ES-I3 (cell line): ENCODE data around the gene SMYD2.

ENCODE experiments used
- H3K36me3 ChIP-seq: 2 replicates; pipeline ENCODE4 v1.6.1; 2013; ENCODE audit warnings: mild to moderate bottlenecking, low read length, control low read depth, moderate library complexity; ENCODE audit not compliant: insufficient read depth
- H3K4me1 ChIP-seq: 2 replicates; pipeline ENCODE4 v1.6.1; 2013; ENCODE audit warnings: mild to moderate bottlenecking, control low read depth, low read length; ENCODE audit not compliant: insufficient read depth
- H3K9ac ChIP-seq: 2 replicates; pipeline ENCODE4 v1.6.1; 2013; ENCODE audit warnings: low read depth, mild to moderate bottlenecking, low read length, moderate library complexity
- H3K9me3 ChIP-seq: 2 replicates; pipeline ENCODE4 v1.6.1; 2013; ENCODE audit warnings: mild to moderate bottlenecking, low read length, moderate library complexity; ENCODE audit not compliant: control insufficient read depth, insufficient read depth

The SMYD2 gene

GRCh38 chr1:214324896-214325800 is 44.2 kb downstream of the SMYD2 start:
- H3K9me3 ChIP-seq, result no peaks in the 10 kb centered on the region
- H3K4me1 ChIP-seq, result peaks cover 8% of the 10 kb centered on the region; the same call in 1 of the 2 replicates
- H3K36me3 ChIP-seq, result no peaks in the 10 kb centered on the region; the same call in 1 of the 2 replicates
- no peak overlapping the region for H3K9ac ChIP-seq

GRCh38 chr1:214326406-214326805 is 45.4 kb downstream of the SMYD2 start:
- Histone ChIP-seq H3K36me3 (no peaks in the 10 kb centered on the region; the same call in 1 of the 2 replicates), H3K9ac (no peak overlapping the region), H3K4me1 (peaks cover 7% of the 10 kb centered on the region; the same call in 1 of the 2 replicates), H3K9me3 (no peaks in the 10 kb centered on the region)

DNA sequence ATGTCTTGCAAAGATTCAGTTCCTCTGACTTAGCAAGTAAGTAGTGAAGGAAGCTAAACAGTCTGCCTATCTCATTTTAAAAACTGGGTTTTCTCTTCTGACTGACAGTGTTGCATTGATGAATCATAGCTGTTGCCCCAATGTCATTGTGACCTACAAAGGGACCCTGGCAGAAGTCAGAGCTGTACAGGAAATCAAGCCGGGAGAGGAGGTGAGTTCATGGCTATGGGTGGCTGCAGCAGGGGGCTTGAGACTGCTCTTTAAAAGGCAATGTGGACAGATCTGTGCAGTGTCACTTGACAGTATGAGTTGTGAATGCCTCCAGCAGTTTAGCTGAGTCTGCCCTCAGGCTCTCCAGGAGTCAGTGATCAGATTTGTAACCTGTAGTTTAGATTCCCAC is 46.6 kb downstream of the SMYD2 start:
- Histone ChIP-seq H3K36me3 (no peaks in the 10 kb centered on the region; the same call in 1 of the 2 replicates), H3K4me1 (no peaks in the 10 kb centered on the region; the same call in 1 of the 2 replicates), H3K9ac (no peak overlapping the region), H3K9me3 (no peaks in the 10 kb centered on the region)

- Histone ChIP-seq H3K36me3 (no peaks in the 10 kb centered on the region), H3K4me1 (peaks cover 5% of the 10 kb centered on the region), H3K9me3 (no peaks in the 10 kb centered on the region), H3K9ac (no peak overlapping the region)
These were observed 48.0 kb downstream of the SMYD2 start for GRCh38 chr1:214328770-214329469.

DNA sequence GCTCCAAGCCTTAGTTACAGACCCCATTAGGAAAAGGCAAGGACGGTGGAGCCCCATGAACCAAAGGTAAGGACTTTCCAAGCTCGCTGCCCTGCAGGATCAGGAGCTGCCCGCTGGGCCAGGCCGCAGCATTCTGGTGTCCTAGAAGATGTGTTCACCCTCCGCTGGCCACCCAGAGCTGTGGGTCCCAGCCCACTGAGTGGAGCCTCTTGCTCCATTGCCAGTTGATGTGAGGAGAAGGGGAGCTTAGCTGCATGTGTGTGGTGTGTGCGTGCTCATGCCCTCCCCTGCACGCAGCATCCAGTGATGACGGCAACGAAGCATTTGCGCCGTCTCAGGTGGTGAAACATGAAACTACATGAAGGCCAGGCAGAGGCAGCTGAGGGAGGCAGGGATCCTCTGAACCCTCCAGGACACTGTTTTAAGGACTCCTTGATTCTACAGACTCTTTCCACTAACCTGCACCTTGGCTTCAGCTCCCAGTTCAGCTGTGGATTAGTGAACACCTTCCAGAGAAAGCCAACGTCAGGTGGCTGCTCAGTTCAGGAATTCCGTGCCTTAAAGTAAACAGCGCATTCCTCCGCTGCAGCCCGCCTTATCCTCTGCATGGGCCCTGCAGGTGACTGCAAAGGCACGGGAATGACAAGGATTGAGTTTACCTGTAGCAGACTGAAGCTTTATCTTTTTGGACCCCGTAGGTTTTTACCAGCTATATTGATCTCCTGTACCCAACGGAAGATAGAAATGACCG is 48.7 kb downstream of the SMYD2 start:
- Histone ChIP-seq H3K4me1 (peaks cover 10% of the 10 kb centered on the region), H3K36me3 (no peaks in the 10 kb centered on the region), H3K9me3 (no peaks in the 10 kb centered on the region), H3K9ac (no peak overlapping the region)

GRCh38 chr1:214330222-214330621 is 49.3 kb downstream of the SMYD2 start:
- no peak overlapping the region for H3K9ac ChIP-seq
- H3K36me3 ChIP-seq, result no peaks in the 10 kb centered on the region
- peaks cover 10% of the 10 kb centered on the region for H3K4me1 ChIP-seq
- H3K9me3 ChIP-seq, result no peaks in the 10 kb centered on the region

- no peaks in the 10 kb centered on the region for H3K9me3 ChIP-seq
- peaks cover 10% of the 10 kb centered on the region for H3K4me1 ChIP-seq
- H3K36me3 ChIP-seq, result no peaks in the 10 kb centered on the region
- H3K9ac ChIP-seq, result no peak overlapping the region
These were observed 49.8 kb downstream of the SMYD2 start for GRCh38 chr1:214330715-214331114.

DNA sequence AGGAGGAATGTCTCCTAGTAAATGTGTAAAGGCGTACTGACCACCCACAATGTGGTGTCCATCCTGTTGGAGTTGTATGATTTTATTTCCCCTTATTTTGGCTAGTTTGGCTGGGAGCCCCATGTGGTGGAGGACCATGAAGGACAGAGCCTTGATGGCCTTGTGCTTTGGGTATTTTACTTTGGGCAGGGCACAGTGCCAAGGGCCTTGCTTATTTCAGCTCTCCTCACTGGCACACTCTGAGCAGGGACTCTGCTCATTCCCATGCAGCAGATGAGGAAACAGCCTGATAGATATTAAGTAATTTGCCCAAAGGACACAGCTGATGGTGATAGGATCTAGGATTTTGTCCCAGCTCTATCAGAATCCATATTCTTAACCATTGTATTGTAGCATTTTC is 50.2 kb downstream of the SMYD2 start:
- Histone ChIP-seq H3K36me3 (no peaks in the 10 kb centered on the region), H3K9me3 (no peaks in the 10 kb centered on the region), H3K4me1 (peaks cover 10% of the 10 kb centered on the region), H3K9ac (no peak overlapping the region)

GRCh38 chr1:214331827-214332423 is 51.0 kb downstream of the SMYD2 start:
- H3K9ac ChIP-seq, result no peak overlapping the region
- H3K4me1 ChIP-seq, result peaks cover 10% of the 10 kb centered on the region; the same call in 1 of the 2 replicates
- no peaks in the 10 kb centered on the region for H3K9me3 ChIP-seq
- H3K36me3 ChIP-seq, result no peaks in the 10 kb centered on the region

- H3K9me3 ChIP-seq, result no peaks in the 10 kb centered on the region
- peaks cover 14% of the 10 kb centered on the region for H3K4me1 ChIP-seq
- no peaks in the 10 kb centered on the region for H3K36me3 ChIP-seq
- H3K9ac ChIP-seq, result no peak overlapping the region
These were observed 52.2 kb downstream of the SMYD2 start for GRCh38 chr1:214332946-214333798.

GRCh38 chr1:214335567-214335966 is 54.6 kb downstream of the SMYD2 start:
- H3K9me3 ChIP-seq, result no peaks in the 10 kb centered on the region
- no peak overlapping the region for H3K9ac ChIP-seq
- H3K4me1 ChIP-seq, result peaks cover 14% of the 10 kb centered on the region
- no peaks in the 10 kb centered on the region for H3K36me3 ChIP-seq

DNA sequence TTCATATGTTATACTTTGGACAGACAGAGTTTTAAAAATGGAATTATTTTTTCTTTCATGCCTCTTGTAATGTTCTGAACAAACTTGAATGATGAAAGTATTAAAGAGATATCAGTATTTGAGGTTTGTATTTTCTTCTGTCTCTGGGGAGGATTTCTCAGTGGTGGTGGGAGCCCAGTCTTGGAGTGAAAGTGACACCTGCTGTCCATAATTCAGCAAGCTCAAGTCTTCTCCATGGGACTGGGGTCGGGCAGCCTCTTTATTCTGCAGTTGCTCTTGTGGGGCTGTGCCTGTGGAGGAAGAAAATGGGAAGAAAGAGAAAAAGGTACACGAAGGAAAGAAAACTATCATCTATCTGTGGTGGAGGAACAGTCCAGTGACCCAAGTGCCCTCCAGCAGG is 56.1 kb downstream of the SMYD2 start:
- no peaks in the 10 kb centered on the region for H3K36me3 ChIP-seq
- peaks cover 14% of the 10 kb centered on the region for H3K4me1 ChIP-seq
- no peak overlapping the region for H3K9ac ChIP-seq
- H3K9me3 ChIP-seq, result no peaks in the 10 kb centered on the region

- Histone ChIP-seq H3K4me1 (peaks cover 14% of the 10 kb centered on the region), H3K9ac (no peak overlapping the region), H3K9me3 (no peaks in the 10 kb centered on the region), H3K36me3 (no peaks in the 10 kb centered on the region)
These were observed 56.6 kb downstream of the SMYD2 start for GRCh38 chr1:214337511-214337910.
